Karpas-422 (cell line): ENCODE measurements around the gene DCANP1. TPM values are rescaled to one million over a fixed set of nuclear protein-coding genes. Genes with fewer than 3 reads are reported as not detected.

Experiments
- DNase-seq: peaks from one replicate; pipeline ENCODE4 v3.0.0-alpha.2; 2015
- H2AFZ ChIP-seq: fragments of 200-600 bp; sonication (generic); 2 replicates; pipeline ENCODE4 v1.6.1; 2014; ENCODE audit warnings: antibody characterized with exemption, low read length, mixed read lengths
- H3K27ac ChIP-seq: fragments of 200-600 bp; sonication (generic); 2 replicates; pipeline ENCODE4 v1.5.1; 2014; ENCODE audit warnings: mild to moderate bottlenecking, low read length, moderate library complexity
- H3K27me3 ChIP-seq: fragments of 200-600 bp; sonication (generic); 2 replicates; pipeline ENCODE4 v1.6.1; 2014; ENCODE audit warnings: low read length, mixed read lengths
- H3K36me3 ChIP-seq: fragments of 200-600 bp; sonication (generic); 2 replicates; pipeline ENCODE4 v1.6.1; 2014; ENCODE audit warnings: low read length, mixed read lengths; ENCODE audit not compliant: insufficient read depth
- H3K4me1 ChIP-seq: fragments of 200-600 bp; sonication (generic); 2 replicates; pipeline ENCODE4 v1.6.1; 2014; ENCODE audit warnings: mild to moderate bottlenecking, low read length, mixed read lengths
- H3K4me2 ChIP-seq: fragments of 200-600 bp; sonication (generic); 2 replicates; pipeline ENCODE4 v1.6.1; 2014; ENCODE audit warnings: low read length, low read depth, mild to moderate bottlenecking; ENCODE audit not compliant: poor library complexity, severe bottlenecking
- H3K4me3 ChIP-seq: fragments of 200-600 bp; sonication (generic); 2 replicates; pipeline ENCODE4 v1.5.1; 2014; ENCODE audit warnings: mild to moderate bottlenecking, antibody characterized with exemption, low read length, mixed read lengths
- H3K79me2 ChIP-seq: fragments of 200-600 bp; sonication (generic); 2 replicates; pipeline ENCODE4 v1.6.1; 2014; ENCODE audit warnings: mild to moderate bottlenecking, low read length, mixed read lengths
- H3K9ac ChIP-seq: fragments of 200-600 bp; sonication (generic); 2 replicates; pipeline ENCODE4 v1.6.0; 2014; ENCODE audit warnings: low read length
- H3K9me2 ChIP-seq: fragments of 200-600 bp; sonication (generic), shearing (Covaris generic); replicated peaks from 2 replicates; pipeline ENCODE4 v1.6.0; 2014; ENCODE audit warnings: mild to moderate bottlenecking, low read length, moderate library complexity; ENCODE audit not compliant: insufficient read depth
- H3K9me3 ChIP-seq: fragments of 300-700, 200-600 bp; sonication (generic); 2 replicates; pipeline ENCODE4 v1.6.1; 2014; ENCODE audit warnings: low read length, mixed read lengths
- H4K20me1 ChIP-seq: fragments of 200-600 bp; sonication (generic); 2 replicates; pipeline ENCODE4 v1.6.1; 2014; ENCODE audit warnings: mild to moderate bottlenecking, antibody characterized with exemption, low read length, low read depth; ENCODE audit not compliant: insufficient read depth
- total RNA-seq: library from RNA; depleted of rRNA; stranded (reverse); fragments of >200 nt; shearing (Covaris generic); gene quantifications from 2 replicates; pipeline ENCODE4 v1.2.3, GENCODE V29; 2014; ENCODE audit warnings: low replicate concordance

DCANP1 gene
- total RNA-seq, 1 experiment from 2014 or later, result not detected

- Histone ChIP-seq H2AFZ (no peak overlapping the region), H3K4me3 (no peak overlapping the region), H3K9ac (no peak overlapping the region), H3K79me2 (no peaks in the 10 kb centered on the region), H4K20me1 (no peaks in the 10 kb centered on the region), H3K4me2 (no peak overlapping the region), H3K27me3 (no peaks in the 10 kb centered on the region), H3K27ac (no peak overlapping the region), H3K36me3 (no peaks in the 10 kb centered on the region), H3K9me3 (no peaks in the 10 kb centered on the region), H3K9me2 (no peaks in the 10 kb centered on the region), H3K4me1 (no peaks in the 10 kb centered on the region)
- no peak for DNase-seq
Observed at GRCh38 chr5:135443161-135443960, 3.8 kb downstream of the DCANP1 start.

- no peaks in the 10 kb centered on the region for H3K4me1 ChIP-seq
- H4K20me1 ChIP-seq, result no peaks in the 10 kb centered on the region
- no peak overlapping the region for H3K4me2 ChIP-seq
- H3K27ac ChIP-seq, result no peak overlapping the region
- no peak overlapping the region for H2AFZ ChIP-seq
- H3K36me3 ChIP-seq, result no peaks in the 10 kb centered on the region
- no peak for DNase-seq
- no peaks in the 10 kb centered on the region for H3K79me2 ChIP-seq
- no peak overlapping the region for H3K4me3 ChIP-seq
- H3K9me3 ChIP-seq, result no peaks in the 10 kb centered on the region
- H3K9ac ChIP-seq, result no peak overlapping the region
- H3K9me2 ChIP-seq, result no peaks in the 10 kb centered on the region
- no peaks in the 10 kb centered on the region for H3K27me3 ChIP-seq
Observed at GRCh38 chr5:135442431-135443160, 4.6 kb downstream of the DCANP1 start.

GRCh38 chr5:135441919-135442318, 5.2 kb downstream of the DCANP1 start:
- Histone ChIP-seq H3K36me3 (no peaks in the 10 kb centered on the region), H3K79me2 (no peaks in the 10 kb centered on the region), H4K20me1 (no peaks in the 10 kb centered on the region), H3K4me1 (no peaks in the 10 kb centered on the region; the same call in 1 of the 2 replicates), H3K9me2 (no peaks in the 10 kb centered on the region), H2AFZ (no peak overlapping the region), H3K4me2 (no peak overlapping the region), H3K27ac (no peak overlapping the region), H3K4me3 (no peak overlapping the region), H3K9ac (no peak overlapping the region), H3K27me3 (no peaks in the 10 kb centered on the region), H3K9me3 (no peaks in the 10 kb centered on the region)
- DNase-seq, result no peak

DNA sequence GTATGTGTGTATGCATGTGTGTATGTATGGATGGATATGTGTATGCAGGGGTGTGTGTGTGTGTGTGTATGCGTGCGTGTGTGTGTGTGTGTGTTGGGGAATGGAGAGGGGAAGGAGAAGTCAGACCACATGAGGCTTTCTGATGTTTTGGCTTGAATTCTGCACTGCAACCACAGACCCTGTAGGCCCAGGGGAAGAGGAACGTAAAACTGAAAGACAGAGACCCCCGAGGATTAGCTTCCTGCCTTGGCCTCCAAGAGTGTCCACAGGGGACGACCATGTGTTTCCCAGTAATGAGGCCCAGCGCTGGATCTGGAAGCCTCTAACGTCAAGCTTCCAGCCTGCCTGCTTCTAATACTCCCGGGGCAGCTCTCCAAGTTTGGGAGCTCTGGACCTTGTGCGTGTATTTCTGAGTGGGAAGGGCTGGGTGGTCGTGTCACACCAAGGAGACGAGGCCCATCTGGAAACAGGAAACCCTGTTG, 5.8 kb downstream of the DCANP1 start:
- Histone ChIP-seq H3K4me2 (no peak overlapping the region), H3K36me3 (no peaks in the 10 kb centered on the region), H4K20me1 (no peaks in the 10 kb centered on the region), H3K4me3 (no peak overlapping the region), H3K4me1 (no peaks in the 10 kb centered on the region; the same call in 1 of the 2 replicates), H3K9me3 (no peaks in the 10 kb centered on the region), H2AFZ (no peak overlapping the region), H3K9me2 (no peaks in the 10 kb centered on the region), H3K27ac (no peak overlapping the region), H3K27me3 (no peaks in the 10 kb centered on the region), H3K79me2 (no peaks in the 10 kb centered on the region), H3K9ac (no peak overlapping the region)
- DNase-seq, result no peak

DNA sequence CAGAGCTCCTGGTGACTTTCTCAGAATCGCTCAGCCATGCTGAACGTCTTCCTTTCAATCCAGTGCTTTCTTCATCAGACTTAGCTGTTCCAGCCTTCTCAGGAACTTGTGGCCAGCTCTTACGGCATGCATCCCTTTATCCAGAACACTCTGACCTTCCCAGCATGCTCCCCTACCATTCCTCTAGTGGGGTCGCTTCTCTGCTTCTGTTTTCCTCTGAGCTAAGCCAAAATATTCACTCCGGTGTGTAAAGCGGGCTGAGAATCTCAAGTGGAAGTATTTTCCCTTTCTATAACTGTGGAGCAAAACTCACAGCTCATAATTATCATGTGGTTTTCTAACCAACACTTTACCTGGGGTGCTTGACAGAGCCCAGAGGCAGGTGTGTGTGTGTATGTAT, 6.2 kb downstream of the DCANP1 start:
- Histone ChIP-seq H3K4me2 (no peak overlapping the region), H3K27me3 (no peaks in the 10 kb centered on the region), H3K79me2 (no peaks in the 10 kb centered on the region), H3K9ac (no peak overlapping the region), H3K4me3 (no peak overlapping the region), H3K36me3 (no peaks in the 10 kb centered on the region), H3K9me2 (no peaks in the 10 kb centered on the region), H2AFZ (no peak overlapping the region), H3K4me1 (no peaks in the 10 kb centered on the region; the same call in 1 of the 2 replicates), H4K20me1 (no peaks in the 10 kb centered on the region), H3K9me3 (no peaks in the 10 kb centered on the region), H3K27ac (no peak overlapping the region)
- DNase-seq, result no peak

DNA sequence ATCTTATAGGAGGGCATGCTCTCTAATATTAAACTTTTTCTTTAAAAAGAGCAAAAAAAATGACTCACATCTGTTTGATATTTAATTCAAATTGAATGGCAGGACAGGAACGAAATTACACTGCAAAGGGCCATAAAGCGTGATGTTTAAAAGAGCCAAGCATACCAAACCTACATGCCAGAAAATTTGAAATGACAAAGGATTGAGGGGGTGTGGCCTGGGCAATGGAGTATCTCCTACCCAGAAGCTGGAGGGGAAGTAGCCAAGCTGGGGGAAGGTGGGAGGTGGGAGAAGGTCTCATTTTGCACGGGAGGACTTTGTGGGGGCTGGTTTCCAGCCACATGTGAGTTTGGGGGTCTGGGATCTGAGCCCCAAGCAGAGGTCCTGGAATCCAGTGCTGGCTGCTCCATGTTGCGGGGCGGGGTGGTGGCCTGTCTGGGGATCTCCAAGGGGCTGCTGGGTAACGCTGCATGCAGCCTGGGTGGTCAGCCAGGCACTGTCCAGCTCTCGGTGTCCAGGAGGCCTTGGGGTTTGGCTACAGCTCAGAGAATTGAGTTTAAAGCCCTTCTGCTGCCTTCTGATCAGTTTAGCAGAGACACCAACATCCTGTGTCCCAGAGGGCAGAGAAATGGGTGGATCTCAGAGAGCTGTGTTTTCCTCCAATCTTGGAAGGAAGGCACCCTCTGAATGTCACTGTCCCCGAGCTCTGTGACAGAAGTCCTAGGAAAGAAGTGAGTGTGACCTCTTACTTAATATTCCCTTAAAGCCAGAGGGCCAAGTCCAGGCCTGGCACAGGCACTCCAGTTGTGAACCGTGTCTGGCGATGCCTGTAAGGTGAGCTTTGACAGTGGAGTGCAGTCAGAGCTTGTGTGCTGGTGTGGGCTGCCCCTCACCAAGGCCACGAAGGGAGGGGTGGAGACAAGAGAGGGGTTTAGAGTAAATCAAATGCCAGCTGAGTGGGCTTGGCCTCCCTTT, 7.6 kb downstream of the DCANP1 start:
- Histone ChIP-seq H3K4me2 (no peak overlapping the region), H3K9me3 (no peaks in the 10 kb centered on the region), H3K79me2 (no peaks in the 10 kb centered on the region), H3K27me3 (no peaks in the 10 kb centered on the region), H3K4me3 (no peak overlapping the region), H3K27ac (no peak overlapping the region), H4K20me1 (no peaks in the 10 kb centered on the region), H3K36me3 (no peaks in the 10 kb centered on the region), H3K9ac (no peak overlapping the region), H3K4me1 (no peaks in the 10 kb centered on the region; the same call in 1 of the 2 replicates), H3K9me2 (no peaks in the 10 kb centered on the region), H2AFZ (no peak overlapping the region)
- DNase-seq, result no peak

- Histone ChIP-seq H4K20me1 (no peaks in the 10 kb centered on the region), H3K27me3 (no peaks in the 10 kb centered on the region), H3K4me1 (no peaks in the 10 kb centered on the region; the same call in 1 of the 2 replicates), H3K36me3 (no peaks in the 10 kb centered on the region), H3K9me3 (no peaks in the 10 kb centered on the region), H2AFZ (no peak overlapping the region), H3K4me2 (no peak overlapping the region), H3K9ac (no peak overlapping the region), H3K79me2 (no peaks in the 10 kb centered on the region), H3K4me3 (no peak overlapping the region), H3K9me2 (no peaks in the 10 kb centered on the region), H3K27ac (no peak overlapping the region)
- no peak for DNase-seq
Observed at GRCh38 chr5:135438636-135439221, 8.4 kb downstream of the DCANP1 start.
